IPS DF 19.7 (cell line): ENCODE data around the gene HDAC10.
"Not testable (repeated sequence)": the region's sequence is repeated elsewhere in the genome, so short reads cannot be mapped to it uniquely, and the experiment has no call there.

Experiments used
- DNase-seq: peaks from one replicate; pipeline ENCODE4 v3.0.0-alpha.2; 2013; ENCODE audit warnings: low read depth, low spot score

HDAC10 gene

DNA sequence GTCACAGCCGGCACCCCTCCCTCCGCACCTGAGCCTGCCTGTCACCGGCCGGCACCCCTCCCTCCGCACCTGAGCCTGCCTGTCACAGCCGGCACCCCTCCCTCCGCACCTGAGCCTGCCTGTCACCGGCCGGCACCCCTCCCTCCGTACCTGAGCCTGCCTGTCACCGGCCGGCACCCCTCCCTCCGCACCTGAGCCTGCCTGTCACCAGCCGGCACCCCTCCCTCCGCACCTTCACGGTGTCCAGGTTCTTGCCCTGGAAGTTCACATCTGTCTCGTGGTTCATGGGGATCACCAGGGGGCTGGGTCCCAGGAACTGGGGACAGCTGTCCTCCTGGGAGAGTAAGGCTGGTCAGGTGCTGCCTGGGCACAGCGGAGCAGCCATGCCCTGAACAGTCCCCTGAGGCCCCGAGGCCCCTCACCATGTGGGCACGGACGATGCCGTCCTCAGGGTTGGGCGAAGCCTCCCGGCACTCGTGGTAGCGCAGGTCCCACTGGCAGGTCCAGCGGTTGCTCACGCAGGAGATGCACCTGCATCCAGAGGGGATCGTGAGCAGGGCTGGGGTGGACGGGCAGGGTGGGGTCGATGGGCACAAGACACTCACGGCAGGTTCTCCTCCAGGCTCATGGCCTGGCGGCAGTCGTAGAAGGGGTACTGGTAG, 34.6 kb upstream of the HDAC10 start:
- DNase-seq, result no peak

DNA sequence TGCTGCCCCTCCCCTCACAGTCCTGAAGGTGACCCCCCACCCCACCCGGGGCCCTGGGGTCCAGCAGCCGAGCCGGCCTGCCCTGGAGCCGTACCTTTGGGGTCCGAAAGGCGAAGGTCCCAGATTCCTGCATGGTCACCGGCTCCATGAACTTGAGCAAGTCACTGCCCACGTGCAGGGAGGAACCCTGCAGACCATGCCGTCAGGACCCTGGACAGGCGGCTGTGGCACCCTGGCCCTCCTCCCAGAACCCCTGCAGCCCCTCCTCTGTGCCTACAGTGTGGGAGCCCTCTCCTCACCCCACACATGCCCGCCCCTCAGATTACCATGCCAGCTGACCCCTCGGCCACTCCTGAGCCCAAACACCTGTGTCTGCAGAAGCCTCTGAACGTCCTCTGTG, 33.4 kb upstream of the HDAC10 start:
- no peak for DNase-seq

DNA sequence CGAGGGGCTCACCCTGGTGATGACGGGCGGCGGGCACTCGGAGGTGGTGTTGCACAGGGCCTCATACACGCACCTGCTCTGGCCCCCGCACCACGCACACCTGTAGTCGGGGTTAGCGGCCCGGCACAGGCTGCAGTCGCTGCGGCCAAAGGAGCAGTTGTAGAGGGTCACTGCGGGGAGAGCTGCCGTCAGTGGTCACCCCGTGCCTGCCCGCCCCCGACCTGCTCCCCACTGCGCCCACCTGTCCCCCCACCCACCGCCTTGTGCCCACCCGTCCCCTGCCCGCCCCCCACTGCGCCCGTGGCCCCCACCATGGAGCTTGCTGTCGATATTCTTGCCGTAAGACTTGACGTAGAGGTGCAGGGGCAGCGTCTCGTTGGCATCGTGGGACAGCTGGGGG, 32.8 kb upstream of the HDAC10 start:
- DNase-seq, result no peak

DNA sequence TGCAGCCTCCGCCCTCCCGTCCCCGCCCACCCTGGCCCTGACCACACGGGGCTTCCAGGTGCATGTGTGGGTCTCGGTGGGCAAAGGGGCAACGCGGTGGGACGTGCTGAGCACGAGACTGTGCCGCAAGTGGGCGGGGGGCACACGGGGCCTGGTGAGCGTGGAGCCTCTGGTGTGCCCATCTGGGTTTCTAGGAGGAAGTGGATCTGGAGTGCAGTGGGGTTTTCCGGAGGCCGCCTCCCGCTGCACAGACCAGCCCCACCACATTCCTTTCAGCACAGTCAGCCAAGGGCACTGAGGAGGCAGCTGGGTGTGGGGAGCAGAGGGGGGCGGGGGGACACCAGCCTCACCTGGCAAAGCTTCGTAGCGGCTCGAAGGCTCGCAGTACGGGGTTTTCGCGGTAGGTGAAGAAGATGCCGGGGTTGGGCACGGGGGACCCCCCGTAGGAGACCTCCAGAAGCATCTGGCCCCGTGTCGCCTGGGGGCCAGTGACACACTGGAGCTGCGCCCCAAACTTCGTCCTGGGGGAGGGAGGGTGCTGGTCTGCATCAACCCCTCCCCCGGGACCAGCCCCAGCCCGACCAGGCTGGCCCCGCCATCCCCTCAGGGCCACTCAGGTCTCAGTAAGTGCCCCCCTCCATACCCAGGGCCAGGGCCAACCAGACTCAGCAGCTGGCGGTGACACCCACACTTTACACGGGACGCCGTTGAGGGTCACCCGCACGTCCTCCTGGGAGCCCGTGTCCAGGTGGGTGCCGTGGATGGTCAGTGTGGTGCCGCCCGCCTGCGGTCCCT, 31.5 kb upstream of the HDAC10 start:
- no peak for DNase-seq

DNA sequence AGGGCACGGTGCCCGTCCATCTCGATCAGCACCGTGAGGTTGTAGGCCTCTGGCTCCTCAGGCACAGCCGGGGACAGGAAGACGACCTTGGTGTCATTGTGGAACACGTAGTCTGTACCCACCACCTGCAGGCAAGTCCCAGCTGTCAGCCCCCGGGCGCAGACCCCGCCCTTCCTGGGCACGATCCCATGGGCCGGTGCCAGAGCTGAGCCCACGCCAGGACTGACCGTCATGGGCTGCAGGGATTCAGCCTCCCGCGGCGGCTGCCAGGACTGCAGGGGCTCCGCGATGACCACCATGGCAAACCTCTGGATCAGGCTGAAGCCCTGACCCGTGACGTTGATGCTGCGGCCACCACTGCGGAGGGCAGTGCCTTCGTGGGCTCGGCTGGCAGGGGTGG, 30.9 kb upstream of the HDAC10 start:
- no peak for DNase-seq

DNA sequence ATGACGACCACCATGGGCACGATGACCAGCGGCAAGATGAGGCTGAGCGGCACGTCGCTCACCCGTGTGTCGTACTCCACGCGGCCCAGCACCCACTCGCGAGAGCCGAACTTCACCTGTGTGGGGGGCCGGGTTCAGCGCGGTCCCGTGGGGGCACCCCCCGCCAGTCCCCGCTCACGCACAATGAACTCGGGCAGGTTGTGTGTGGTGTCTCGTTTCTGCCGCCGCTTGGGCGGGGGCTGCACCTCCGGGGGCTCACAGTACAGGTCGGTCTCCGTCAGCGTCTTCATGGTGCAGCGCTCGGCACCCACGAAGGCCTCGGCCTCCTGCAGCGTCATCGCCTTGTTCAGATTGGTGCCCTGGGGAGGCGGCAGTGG, 30.3 kb upstream of the HDAC10 start:
- DNase-seq, result no peak

DNA sequence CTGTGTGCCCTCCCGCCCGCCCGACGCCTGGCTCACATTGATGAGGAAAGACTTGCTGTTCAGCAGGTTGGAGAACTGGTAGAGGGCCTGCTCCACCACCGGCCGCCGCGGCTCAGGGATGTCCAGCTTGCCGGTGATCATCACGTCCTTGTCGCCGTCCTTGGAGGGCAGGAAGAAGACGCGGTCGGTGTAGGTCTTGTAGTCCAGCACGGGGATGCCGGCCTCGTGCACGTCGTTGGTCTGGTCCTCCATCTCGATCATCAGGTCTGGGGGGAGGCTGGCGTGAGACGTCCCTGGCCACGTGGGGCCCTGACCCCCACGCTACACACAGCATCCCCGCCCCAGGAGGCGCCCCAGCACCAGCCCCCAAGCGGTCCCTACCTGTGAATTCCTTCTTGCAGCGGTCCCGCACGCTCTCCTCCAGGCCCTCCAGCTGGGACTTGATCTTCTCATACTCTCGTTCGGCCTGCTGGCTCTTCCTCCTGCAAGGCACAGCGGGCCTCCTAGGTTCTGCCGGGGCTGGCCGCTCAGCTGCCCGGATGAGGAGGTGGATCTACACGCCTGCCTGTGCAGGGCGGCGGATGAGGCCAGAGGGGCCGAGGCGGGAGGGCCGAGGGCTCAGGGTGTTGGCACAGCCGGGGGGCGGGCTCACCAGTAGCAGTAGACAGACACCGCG, 29.8 kb upstream of the HDAC10 start:
- DNase-seq, result no peak

DNA sequence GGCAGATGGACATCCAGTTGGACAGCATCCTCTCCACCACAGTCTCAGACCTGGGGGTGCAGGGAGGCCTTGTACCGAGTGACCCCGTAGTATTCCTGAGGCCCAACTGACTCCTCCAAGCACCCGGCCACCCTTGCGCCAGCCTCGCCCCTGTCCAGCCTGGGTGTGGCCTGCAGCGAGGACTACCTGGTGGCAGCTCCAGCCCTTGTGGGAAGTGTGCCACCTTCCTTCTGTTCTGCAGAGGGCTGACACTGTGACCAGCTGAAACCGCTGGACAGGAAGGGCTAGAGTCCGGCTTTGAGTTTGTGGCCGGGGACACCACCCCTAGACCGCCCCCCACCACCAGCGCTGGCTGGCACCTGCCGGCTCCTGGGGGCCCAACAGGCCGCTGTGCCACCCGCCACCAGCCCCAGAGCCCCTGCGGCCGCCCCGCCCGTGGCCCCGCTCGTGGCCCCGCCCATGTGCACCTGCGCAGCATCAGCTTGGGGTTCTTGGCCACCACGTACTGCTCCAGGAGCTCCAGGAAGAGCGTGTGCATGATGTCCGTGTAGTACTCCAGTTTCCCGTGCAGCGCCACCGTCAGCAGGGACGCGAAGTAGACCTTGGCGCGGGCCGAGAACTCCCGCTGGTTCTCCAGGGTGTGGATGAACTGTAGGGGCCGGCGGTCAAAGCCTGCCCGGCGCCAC, 29.1 kb upstream of the HDAC10 start:
- DNase-seq, result no peak

DNA sequence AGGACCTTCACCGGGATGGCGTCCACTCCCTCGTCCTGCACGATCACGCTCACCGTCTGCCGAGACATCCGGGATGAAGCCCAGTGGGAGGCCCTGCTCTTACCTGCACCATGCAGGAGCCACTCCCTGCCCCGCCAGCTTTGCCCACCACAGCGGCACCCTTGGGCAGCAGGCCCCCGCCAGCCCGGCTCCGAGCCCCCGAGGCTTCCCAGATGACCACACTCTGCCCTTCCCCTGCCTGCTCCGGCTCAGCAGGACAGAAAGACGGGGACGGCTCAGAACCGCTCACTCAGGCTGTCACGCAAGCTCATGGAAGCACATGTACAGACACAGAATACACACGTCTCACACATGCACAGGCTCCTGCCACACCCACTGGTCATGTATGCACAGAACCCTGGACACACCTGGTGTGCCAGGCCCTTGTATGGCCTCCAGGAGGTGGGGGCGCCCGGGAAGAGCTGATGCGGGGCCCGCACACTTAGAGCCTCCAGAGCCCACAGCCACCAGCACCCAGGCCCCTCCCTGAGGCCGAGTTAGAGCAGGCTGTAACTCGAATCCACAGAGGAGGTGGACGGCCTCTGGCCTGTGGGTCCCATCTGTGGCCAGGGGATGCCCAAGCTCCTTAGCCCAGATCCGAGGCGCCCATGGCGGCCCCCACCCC, 28.0 kb upstream of the HDAC10 start:
- no peak for DNase-seq

DNA sequence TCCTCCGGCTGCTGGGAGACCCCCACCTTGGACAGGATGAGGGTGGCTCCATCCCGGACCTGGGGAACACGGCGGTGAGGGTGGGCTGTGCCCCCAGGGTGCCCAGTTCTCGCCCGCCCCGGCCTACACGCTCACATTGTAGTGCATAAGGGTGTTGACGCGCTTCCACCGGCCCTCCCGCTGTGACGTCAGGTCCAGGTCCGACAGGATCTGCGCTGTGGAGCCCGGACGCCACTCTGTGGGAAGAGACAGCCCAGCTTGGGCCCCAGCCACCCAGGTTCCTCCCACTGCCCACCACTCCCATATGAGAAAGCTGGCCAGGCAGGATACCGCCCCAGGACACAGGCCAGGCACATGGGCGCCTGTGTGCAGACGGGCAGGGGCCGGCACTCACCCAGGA, 27.4 kb upstream of the HDAC10 start:
- DNase-seq, result no peak

DNA sequence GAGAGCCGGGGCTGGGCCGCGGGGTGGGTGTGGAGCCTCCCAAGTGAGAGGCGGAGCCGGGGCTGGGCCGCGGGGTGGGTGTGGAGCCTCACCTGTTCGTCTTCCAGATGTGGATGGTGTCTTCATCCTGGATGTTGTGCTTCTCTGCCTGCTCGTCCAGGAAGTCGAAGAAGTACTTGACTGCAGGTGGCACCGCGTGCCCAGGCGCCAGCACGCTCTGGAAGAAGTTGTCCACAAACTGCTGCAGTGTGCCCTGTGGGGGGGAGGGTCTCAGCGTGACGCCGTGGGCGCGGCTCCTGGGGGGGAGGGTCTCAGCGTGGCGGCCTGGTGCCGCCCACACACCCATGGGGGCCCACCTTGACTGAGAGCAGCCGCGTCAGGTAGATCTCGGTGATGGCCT, 26.7 kb upstream of the HDAC10 start:
- DNase-seq, result no peak

DNA sequence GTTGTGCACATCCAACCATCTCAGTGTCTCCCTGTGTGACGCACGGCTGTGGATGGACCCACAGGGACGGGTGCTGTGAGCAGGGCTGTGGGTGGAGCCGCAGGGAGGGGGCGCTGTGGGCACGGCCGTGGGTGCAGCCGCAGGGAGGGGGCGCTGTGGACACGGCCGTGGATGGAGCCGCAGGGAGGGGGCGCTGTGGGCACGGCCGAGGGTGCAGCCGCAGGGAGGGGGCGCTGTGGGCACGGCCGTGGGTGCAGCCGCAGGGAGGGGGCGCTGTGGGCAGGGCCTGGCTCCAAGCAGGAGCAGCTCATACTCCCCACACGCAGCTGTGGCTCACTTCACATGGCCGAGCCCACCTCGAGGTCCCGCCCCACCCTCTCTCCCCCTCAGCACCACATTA, 25.1 kb upstream of the HDAC10 start:
- DNase-seq, result no peak

DNA sequence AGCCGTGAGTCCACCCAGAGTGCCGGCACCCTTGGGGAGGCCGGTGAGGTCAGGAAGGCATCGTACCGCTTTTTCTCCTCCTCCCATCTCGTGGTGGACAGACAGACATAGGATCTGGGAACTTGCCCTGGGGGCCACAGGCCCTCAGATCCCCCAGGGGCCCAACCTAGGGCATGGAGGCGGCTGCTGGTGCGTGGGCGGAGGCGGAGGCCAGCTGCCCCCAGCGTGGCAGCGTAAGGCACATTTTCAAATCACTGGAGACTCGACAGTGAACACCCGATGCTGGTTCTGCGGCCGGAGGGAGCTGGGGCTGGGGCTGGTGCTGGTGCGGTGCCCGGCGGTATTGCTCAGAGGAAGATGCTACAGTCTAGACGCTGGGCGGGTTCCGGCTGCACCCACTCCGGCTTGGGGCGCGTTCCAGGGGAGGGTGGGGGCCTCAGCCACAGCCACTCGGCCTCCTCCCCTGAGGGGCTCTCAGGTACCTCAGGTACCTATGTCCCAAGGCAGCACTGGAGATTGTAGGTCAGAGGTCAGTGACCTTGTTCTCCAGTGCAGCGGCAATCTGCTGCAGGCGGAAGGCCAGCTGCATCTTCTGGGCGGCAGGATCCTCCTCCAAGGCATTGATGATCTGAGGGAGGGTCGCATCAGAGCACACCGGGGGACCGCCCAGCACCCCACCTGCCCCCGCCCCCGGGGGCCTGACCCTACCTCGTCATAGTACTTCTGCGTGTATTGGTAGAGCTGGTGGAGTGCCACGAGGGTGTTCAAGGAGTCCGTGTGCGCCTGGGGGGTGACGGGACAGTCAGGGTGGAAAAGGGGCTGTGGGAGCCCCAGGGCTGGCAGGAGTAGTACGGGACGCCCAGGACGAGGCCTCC, 24.4 kb upstream of the HDAC10 start:
- DNase-seq, result no peak

DNA sequence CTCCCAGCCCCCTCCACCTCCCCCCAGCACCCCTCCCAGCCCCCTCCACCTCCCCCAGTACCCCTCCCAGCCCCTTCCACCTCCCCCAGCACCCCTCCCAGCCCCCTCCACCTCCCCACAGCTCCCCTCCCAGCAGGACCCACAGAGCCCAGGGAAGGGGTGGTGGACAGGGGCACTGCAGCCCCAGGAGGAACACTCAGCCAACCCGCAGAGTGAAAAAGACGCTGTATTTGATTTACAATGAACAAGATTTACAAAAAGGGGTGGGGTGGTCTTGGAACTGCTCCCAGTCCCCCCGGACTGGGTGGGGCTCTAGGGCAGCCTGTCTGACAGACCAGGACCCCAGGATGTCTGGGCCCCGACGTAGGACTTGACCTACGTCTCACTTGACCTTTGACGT, 23.7 kb upstream of the HDAC10 start:
- DNase-seq, result no peak

DNA sequence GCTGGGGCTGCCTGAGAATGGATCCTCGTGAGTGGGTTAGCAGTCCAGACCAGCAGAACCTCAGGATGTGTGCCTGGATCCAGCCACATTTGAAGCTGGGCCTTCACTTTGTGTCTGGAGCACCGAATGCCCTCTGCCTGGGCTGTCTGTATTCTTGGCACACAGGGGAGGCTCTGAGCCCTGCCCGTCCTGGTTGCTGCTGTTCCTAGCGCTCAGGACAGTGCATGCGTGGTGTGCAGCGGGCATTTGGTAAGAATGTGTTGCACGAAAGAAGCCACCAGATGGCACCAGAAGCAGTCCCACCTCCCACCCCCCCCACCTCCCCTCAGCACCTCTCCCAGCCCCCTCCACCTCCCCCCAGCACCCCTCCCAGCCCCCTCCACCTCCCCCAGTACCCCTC, 23.2 kb upstream of the HDAC10 start:
- DNase-seq, result no peak

DNA sequence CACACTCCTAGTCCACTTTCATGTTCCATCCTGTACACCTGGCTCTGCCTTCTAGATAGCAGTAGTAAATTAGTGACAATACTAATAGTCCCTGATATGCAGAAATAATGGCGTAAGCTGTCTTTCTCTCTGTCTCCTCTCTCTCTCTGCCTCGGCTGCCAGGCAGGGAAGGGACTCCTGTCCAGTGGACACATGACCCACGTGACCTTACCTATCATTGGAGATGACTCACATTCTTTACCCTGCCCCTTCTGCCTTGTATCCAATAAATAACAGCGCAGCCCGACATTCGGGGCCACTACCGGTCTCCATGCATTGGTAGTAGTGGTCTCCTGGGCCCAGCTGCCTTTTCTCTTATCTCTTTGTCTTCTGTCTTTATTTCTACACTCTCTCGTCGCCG, 22.7 kb upstream of the HDAC10 start:
- not testable (repeated sequence) for DNase-seq

DNA sequence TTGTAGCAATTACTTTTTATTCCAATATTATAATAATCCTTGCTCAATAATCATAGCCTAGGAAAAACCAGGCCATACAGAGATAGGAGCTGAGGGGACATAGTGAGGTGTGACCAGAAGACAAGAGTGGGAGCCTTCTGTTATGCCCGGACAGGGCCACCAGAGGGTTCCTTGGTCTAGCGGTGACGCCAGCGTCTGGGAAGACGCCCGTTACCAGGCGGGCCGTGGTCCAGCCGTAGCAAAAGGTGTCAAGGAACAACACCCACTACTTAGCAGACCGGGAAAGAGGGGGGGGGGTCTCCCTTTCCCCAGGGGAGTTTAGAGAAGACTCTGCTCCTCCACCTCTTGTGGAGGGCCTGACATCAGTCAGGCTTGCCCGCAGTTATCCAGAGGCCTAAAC, 22.3 kb upstream of the HDAC10 start:
- not testable (repeated sequence) for DNase-seq

DNA sequence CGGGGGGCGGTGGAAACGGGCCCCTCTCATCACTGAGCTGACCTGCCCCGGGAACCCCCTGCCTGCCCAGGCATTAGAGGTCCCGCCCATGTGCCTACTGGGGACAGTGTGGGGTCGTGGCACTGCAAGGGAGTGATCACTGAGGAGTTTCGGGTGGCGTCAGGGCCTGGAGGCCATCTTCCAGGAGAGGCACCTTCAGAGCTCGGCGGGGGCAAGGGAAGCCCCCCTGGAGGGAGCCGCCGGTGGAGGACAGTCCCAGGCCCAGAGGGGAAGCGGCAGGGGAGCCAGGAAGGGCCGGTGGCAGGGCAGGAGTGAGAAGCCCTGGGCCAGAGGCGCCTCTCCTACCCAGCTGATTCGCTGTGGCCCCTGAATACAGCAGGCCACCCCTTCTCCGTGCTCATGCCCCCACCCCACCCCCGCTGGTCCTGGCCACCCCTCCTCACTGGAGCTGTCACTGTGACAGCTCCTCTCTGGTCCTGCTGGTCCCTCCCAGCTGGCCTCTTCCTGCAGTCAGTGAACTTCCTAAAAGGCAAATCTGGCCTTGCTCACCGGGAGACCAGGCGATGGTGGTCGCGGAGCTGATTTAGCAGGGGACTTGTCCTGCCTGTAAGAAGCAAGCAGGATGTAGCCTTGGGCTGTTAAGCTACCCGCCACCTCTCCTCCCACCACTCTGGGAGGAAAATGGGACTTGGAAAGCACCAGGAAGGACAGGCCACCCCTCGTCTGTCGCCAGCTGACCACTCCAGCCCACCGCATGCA, 21.2 kb upstream of the HDAC10 start:
- DNase-seq, result no peak

DNA sequence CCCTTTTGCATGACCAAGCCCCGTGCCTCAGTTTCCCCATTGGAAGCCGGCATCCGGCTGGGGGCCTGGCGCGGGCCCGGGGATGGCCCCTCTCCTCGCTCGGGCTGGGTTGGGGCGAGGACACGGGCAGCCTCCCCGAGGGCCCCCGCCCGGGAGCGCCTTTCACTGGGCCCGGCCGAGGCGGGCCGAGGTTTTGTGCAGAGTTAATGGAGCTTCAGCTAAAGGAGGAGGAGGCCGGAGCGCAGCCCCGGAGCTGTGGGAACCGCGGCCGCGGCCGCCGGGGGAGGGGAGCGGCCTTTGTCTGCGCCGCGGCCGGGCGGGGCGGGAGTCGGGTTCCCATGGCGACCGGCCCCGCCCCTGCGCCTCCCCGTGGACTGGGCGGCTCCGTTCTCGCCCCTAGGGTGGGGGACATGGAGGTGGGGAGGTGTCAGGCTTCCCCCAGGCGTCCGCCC, 20.5 kb upstream of the HDAC10 start:
- no peak for DNase-seq
